Daoy (cell line): ENCODE measurements around the gene HOXA5. TPM values are rescaled to one million over a fixed set of nuclear protein-coding genes. Genes with fewer than 3 reads are reported as not detected.

Source experiments
- DNase-seq: peaks from one replicate; pipeline ENCODE4 v3.0.0-alpha.2; 2015; ENCODE audit warnings: low read depth
- total RNA-seq: library from RNA; depleted of rRNA; stranded (reverse); fragments of >200 nt; shearing (Covaris generic); gene quantifications from 2 replicates; pipeline ENCODE4 v1.2.3, GENCODE V29; 2014; rRNA removed

HOXA5 gene
- 22.6 and 41.1 TPM in 2 replicates for total RNA-seq

GRCh38 chr7:27143023-27143949 is at the start of gene HOXA5:
Gene HOXA5, minus strand, starts transcription at chr7:27143681. Its CDS starts 74 bp downstream, at chr7:27143607.
- peak; percentile 97 for DNase-seq

- no peak for DNase-seq
Observed at GRCh38 chr7:27192546-27193334, 49.3 kb upstream of the HOXA5 start.

- DNase-seq = no peak
Observed at GRCh38 chr7:27191833-27192545, 48.5 kb upstream of the HOXA5 start.

GRCh38 chr7:27191161-27191731 is 47.8 kb upstream of the HOXA5 start:
- no peak for DNase-seq

- no peak for DNase-seq
Observed at GRCh38 chr7:27189997-27190748, 46.7 kb upstream of the HOXA5 start.

GRCh38 chr7:27189295-27189996 is 46.0 kb upstream of the HOXA5 start:
- DNase-seq = no peak

- DNase-seq = no peak
Observed at GRCh38 chr7:27188386-27189294, 45.2 kb upstream of the HOXA5 start.

- peak; percentile 22 for DNase-seq
Observed at GRCh38 chr7:27187475-27188385, 44.2 kb upstream of the HOXA5 start.

GRCh38 chr7:27186668-27187474 is 43.4 kb upstream of the HOXA5 start:
- peak; percentile 9 for DNase-seq

GRCh38 chr7:27185854-27186667 is 42.6 kb upstream of the HOXA5 start:
- peak; percentile 15 for DNase-seq

GRCh38 chr7:27185013-27185853 is 41.8 kb upstream of the HOXA5 start, which contains the start of gene HOXA11:
Gene HOXA11, minus strand, starts transcription at chr7:27185232. Its CDS starts 88 bp downstream, at chr7:27185144.
- peak; percentile 55 for DNase-seq

- peak; percentile 84 for DNase-seq
Observed at GRCh38 chr7:27184337-27185012, 41.0 kb upstream of the HOXA5 start.

- DNase-seq = peak; percentile 62
Observed at GRCh38 chr7:27183682-27184336, 40.3 kb upstream of the HOXA5 start.
